Common myeloid progenitor, CD34-positive (primary cell): ENCODE results near the gene DGKE.

Experiments
- CTCF ChIA-PET: fragments of 350-600 bp; sonication (Branson Sonifier 250); formaldehyde crosslinking; loops from one replicate; lab custom pipeline; 2021; ENCODE audit warnings: antibody characterized with exemption; lab: Charles Lee
- POLR2A ChIA-PET: fragments of 350-600 bp; sonication (Branson Sonifier 250); formaldehyde crosslinking; loops from one replicate; lab custom pipeline; 2021; ENCODE audit warnings: antibody characterized with exemption; lab: Charles Lee
- DNase-seq, 3 donors: peaks; one replicate each; pipeline versions ENCODE4 v3.0.0 to v3.0.0-alpha.2; 2013
- H3K27ac ChIP-seq, 2 experiments: 1 replicate in 1 of 2; 2 replicates in 1 of 2; pipeline ENCODE4 v1.7.0; 2013; ENCODE audit warnings: inconsistent platforms in 2 of 2, low read length in 2 of 2, mild to moderate bottlenecking in 2 of 2, low read depth in 1 of 2, moderate library complexity in 1 of 2; ENCODE audit not compliant: severe bottlenecking in 2 of 2, insufficient read depth in 1 of 2, poor library complexity in 1 of 2
- H3K27me3 ChIP-seq, 5 experiments: replicated peaks in 2 of 5; 1 replicate in 3 of 5; 2 replicates in 2 of 5; pipeline versions ENCODE4 v1.6.1 to v1.7.0; 2013; ENCODE audit warnings: low read length in 4 of 5, mild to moderate bottlenecking in 2 of 5, moderate library complexity in 2 of 5, inconsistent platforms in 1 of 5; ENCODE audit not compliant: insufficient read depth in 5 of 5, control insufficient read depth in 4 of 5
- H3K36me3 ChIP-seq, 4 experiments: 1 replicate in 2 of 4; 2 replicates in 2 of 4; pipeline versions ENCODE4 v1.6.1 to v1.7.0; 2013; ENCODE audit warnings: low read length in 3 of 4, control low read depth in 1 of 4, mild to moderate bottlenecking in 1 of 4; ENCODE audit not compliant: control insufficient read depth in 4 of 4, insufficient read depth in 4 of 4
- H3K4me1 ChIP-seq, 4 experiments: 1 replicate in 3 of 4; 2 replicates in 1 of 4; pipeline versions ENCODE4 v1.6.1 to v1.7.1; 2013; ENCODE audit warnings: low read length in 3 of 4, mild to moderate bottlenecking in 3 of 4, control low read depth in 1 of 4, inconsistent platforms in 1 of 4, moderate library complexity in 1 of 4; ENCODE audit not compliant: control insufficient read depth in 4 of 4, insufficient read depth in 4 of 4; ENCODE audit errors: control extremely low read depth in 1 of 4
- H3K4me3 ChIP-seq, 7 experiments: 1 replicate in 4 of 7; 2 replicates in 3 of 7; pipeline versions ENCODE4 v1.5.1 to v1.7.0; 2013; ENCODE audit warnings: mild to moderate bottlenecking in 7 of 7, low read length in 6 of 7, moderate library complexity in 6 of 7, inconsistent platforms in 2 of 7, low read depth in 2 of 7, control low read depth in 1 of 7; ENCODE audit not compliant: insufficient read depth in 4 of 7, control insufficient read depth in 1 of 7; ENCODE audit errors: extremely low read depth in 1 of 7
- H3K9me3 ChIP-seq, 5 experiments: 1 replicate in 4 of 5; 2 replicates in 1 of 5; pipeline versions ENCODE4 v1.6.1 to v1.7.1; 2013; ENCODE audit warnings: low read length in 4 of 5, mild to moderate bottlenecking in 2 of 5, inconsistent platforms in 1 of 5, low read depth in 1 of 5, moderate library complexity in 1 of 5; ENCODE audit not compliant: control insufficient read depth in 4 of 5, insufficient read depth in 2 of 5; ENCODE audit errors: control extremely low read depth in 1 of 5
- WGBS: methylation state at CpG from one replicate; pipeline ENCODE4 v1.1.5; 2013; ENCODE audit not compliant: insufficient coverage; 5-methylcytosine and 5-hydroxymethylcytosine counted together

The DGKE gene

GRCh38 chr17:56804454-56804853 is 29.5 kb upstream of the DGKE start:
- WGBS, result no CpG with 5 or more reads among the region's 3 CpGs
- ChIA-PET CTCF (interaction anchor here (1.0 kb wide), 1 partner anchor 13 kb away, joined by 3 read pairs; no protein-coding TSS in a partner anchor), POLR2A (no interaction called here)
- no peaks in the 10 kb centered on the region for H3K27me3 ChIP-seq
- H3K4me3 ChIP-seq, result no peak overlapping the region
- H3K27ac ChIP-seq, result no peak overlapping the region
- no peak for DNase-seq
- peaks cover 0 to 2% (median 0%) of the 10 kb centered on the region in 4 experiments for H3K36me3 ChIP-seq
- H3K4me1 ChIP-seq, result peaks cover 0 to 5% (median 1%) of the 10 kb centered on the region in 4 experiments
- no peaks in the 10 kb centered on the region for H3K9me3 ChIP-seq

GRCh38 chr17:56806949-56807348 is 27.0 kb upstream of the DGKE start:
- no peak for DNase-seq
- WGBS, result 94% methylated on average over 4 of the region's 4 CpGs
- H3K4me3 ChIP-seq, result no peak overlapping the region
- H3K36me3 ChIP-seq, result peaks cover 0 to 2% (median 0%) of the 10 kb centered on the region in 4 experiments
- no peaks in the 10 kb centered on the region for H3K27me3 ChIP-seq
- POLR2A ChIA-PET, result no interaction called here
- H3K4me1 ChIP-seq, result peaks cover 0 to 16% (median 9%) of the 10 kb centered on the region in 4 experiments
- no peaks in the 10 kb centered on the region for H3K9me3 ChIP-seq
- H3K27ac ChIP-seq, result no peak overlapping the region
- CTCF ChIA-PET, result interaction anchor here (1.0 kb wide), 1 partner anchor 11 kb away, joined by 5 read pairs; no protein-coding TSS in a partner anchor

GRCh38 chr17:56807723-56808122 is 26.2 kb upstream of the DGKE start:
- Histone ChIP-seq H3K9me3 (no peaks in the 10 kb centered on the region), H3K27ac (no peak overlapping the region), H3K4me1 (peaks cover 0 to 17% (median 11%) of the 10 kb centered on the region in 4 experiments), H3K36me3 (peaks cover 0 to 2% (median 0%) of the 10 kb centered on the region in 4 experiments), H3K27me3 (no peaks in the 10 kb centered on the region), H3K4me3 (no peak overlapping the region)
- no CpG with 5 or more reads among the region's 3 CpGs for WGBS
- ChIA-PET CTCF (interaction anchor here (0.9 to 1.0 kb wide), 2 partner anchors 12 to 16 kb away, joined by 4 to 5 read pairs; no protein-coding TSS in a partner anchor), POLR2A (no interaction called here)
- DNase-seq, result no peak

DNA sequence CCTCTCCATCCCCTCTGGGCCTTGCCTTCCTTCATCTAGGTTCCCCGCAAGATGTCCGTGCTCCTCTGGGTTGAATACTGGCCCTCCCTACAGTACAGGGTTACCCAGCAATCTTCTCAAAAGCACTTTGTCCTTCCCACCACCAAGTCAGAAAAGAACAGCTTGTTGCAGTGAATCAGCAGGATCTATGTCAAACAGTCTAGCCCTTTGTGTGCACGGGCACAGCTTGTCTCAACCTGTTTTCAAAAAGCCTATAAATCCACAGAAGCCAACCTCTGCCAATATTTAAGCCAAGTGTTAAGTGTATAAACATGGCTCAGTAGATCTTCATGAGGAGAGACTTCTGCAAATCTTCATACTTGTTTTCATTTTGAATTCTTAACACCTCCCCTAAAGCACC is 25.4 kb upstream of the DGKE start:
- peaks cover 0 to 2% (median 0%) of the 10 kb centered on the region in 4 experiments for H3K36me3 ChIP-seq

DNA sequence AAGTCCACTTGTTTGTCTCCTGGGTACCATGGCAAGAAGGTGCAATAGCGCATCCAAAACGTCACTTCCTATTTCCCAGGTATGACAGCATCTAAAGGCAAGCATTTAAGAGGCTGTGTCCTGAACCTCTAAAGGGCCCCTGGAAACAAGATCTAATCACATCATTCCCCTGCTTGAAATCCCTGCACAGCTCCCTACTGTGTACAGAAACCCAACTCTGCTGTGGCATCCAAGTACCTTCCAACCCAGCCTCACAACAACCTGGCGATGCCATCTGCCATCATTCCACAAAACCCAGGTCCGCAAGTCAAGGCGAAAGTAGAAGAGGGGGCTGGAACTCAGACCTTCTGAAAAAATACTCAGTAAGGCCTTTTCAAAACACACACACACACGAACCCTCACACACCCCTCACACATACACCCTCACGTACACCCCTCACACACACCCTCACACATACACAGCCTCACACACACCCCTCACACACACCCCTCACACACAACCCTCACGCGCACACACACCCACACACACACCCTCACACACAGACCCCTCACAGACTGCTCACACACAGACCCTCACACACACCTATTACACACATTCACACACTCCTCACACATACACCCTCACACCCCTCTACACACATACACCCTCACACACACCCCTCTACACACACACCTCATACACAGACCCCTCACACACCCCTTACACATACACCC is 24.7 kb upstream of the DGKE start:
- H3K9me3 ChIP-seq, result no peaks in the 10 kb centered on the region
- no peak for DNase-seq
- H3K4me1 ChIP-seq, result peaks cover 0 to 30% (median 23%) of the 10 kb centered on the region in 4 experiments
- WGBS, result 96% methylated on average over 2 of the region's 9 CpGs
- CTCF ChIA-PET, result no interaction called here
- peaks cover 0 to 2% (median 0%) of the 10 kb centered on the region in 4 experiments for H3K36me3 ChIP-seq
- H3K4me3 ChIP-seq, result no peak overlapping the region
- POLR2A ChIA-PET, result no interaction called here
- no peaks in the 10 kb centered on the region for H3K27me3 ChIP-seq
- no peak overlapping the region for H3K27ac ChIP-seq

More for the DNA sequence above, 25.4 kb upstream of the DGKE start:
- H3K9me3 ChIP-seq, result no peaks in the 10 kb centered on the region
- H3K4me1 ChIP-seq, result peaks cover 0 to 24% (median 17%) of the 10 kb centered on the region in 4 experiments
- no peak overlapping the region for H3K4me3 ChIP-seq
- POLR2A ChIA-PET, result no interaction called here
- H3K27me3 ChIP-seq, result no peaks in the 10 kb centered on the region
- H3K27ac ChIP-seq, result no peak overlapping the region
- DNase-seq, result no peak
- WGBS, result 55% methylated on average over 3 of the region's 3 CpGs
- CTCF ChIA-PET, result no interaction called here

DNA sequence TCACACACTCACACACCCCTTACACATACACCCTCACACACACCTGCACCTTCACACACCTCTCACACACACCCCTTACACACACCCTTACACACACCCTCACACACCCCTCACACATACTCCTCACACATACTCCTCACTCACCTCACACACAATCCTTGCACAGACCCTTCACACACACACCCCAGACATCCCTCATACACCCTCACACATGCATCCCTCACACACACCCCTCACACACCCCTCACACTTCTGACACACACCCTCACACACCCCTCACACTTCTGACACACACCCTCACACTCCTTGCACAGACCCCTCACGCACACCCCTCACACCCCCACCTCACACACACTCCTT is 24.2 kb upstream of the DGKE start:
- POLR2A ChIA-PET, result no interaction called here

GRCh38 chr17:56810343-56810742 is 23.6 kb upstream of the DGKE start:
- Histone ChIP-seq H3K9me3 (no peaks in the 10 kb centered on the region), H3K36me3 (peaks cover 0 to 2% (median 0%) of the 10 kb centered on the region in 4 experiments), H3K27ac (no peak overlapping the region), H3K4me3 (no peak overlapping the region), H3K4me1 (peaks cover 0 to 32% (median 25%) of the 10 kb centered on the region in 4 experiments), H3K27me3 (no peaks in the 10 kb centered on the region)
- WGBS, result 100% methylated on average over 2 of the region's 2 CpGs
- POLR2A ChIA-PET, result no interaction called here
- CTCF ChIA-PET, result no interaction called here
- no peak for DNase-seq

More for the DNA sequence above, 24.2 kb upstream of the DGKE start:
- Histone ChIP-seq H3K27me3 (no peaks in the 10 kb centered on the region), H3K4me1 (peaks cover 0 to 32% (median 25%) of the 10 kb centered on the region in 4 experiments), H3K9me3 (no peaks in the 10 kb centered on the region), H3K27ac (no peak overlapping the region), H3K36me3 (peaks cover 0 to 2% (median 0%) of the 10 kb centered on the region in 4 experiments), H3K4me3 (no peak overlapping the region)
- DNase-seq, result no peak
- CTCF ChIA-PET, result no interaction called here
- WGBS, result 100% methylated on average over 1 of the region's 1 CpG
